Activated CD8-positive, alpha-beta T cell treated with anti-CD3 and anti-CD28 coated beads for 36 hours (primary cell): ENCODE data around the gene GMPS. TPM values are rescaled to one million over a fixed set of nuclear protein-coding genes. Genes with fewer than 3 reads are reported as not detected.

Source experiments
- ATAC-seq: fragments of 200-7000 bp; cut with Tn5 transposase; one replicate; pipeline ENCODE4 v1.10.0; 2021; ENCODE audit warnings: mild to moderate bottlenecking, moderate library complexity
- CTCF ChIA-PET: fragments of 350-600 bp; sonication (Branson Sonifier 250); formaldehyde crosslinking; loops from one replicate; lab custom pipeline; 2021; ENCODE audit warnings: antibody characterized with exemption; lab: Charles Lee
- POLR2A ChIA-PET: fragments of 350-600 bp; sonication (Branson Sonifier 250); formaldehyde crosslinking; loops from one replicate; lab custom pipeline; 2021; ENCODE audit warnings: antibody characterized with exemption; lab: Charles Lee
- DNase-seq: peaks from one replicate; pipeline ENCODE4 v3.0.0-alpha.2; 2020
- H3K27ac Mint-ChIP-seq: one replicate; pipeline ENCODE4 v1.8.0; 2021; ENCODE audit warnings: mild to moderate bottlenecking, mixed read lengths
- H3K27me3 Mint-ChIP-seq: one replicate; pipeline ENCODE4 v1.8.0; 2021; ENCODE audit warnings: mixed read lengths
- H3K36me3 Mint-ChIP-seq: one replicate; pipeline ENCODE4 v1.8.0; 2021; ENCODE audit warnings: low read depth, mixed read lengths
- H3K4me1 Mint-ChIP-seq: one replicate; pipeline ENCODE4 v1.8.0; 2021; ENCODE audit warnings: low read depth, mixed read lengths
- H3K4me3 Mint-ChIP-seq: one replicate; pipeline ENCODE4 v1.8.0; 2021; ENCODE audit warnings: mild to moderate bottlenecking, moderate library complexity, mixed read lengths
- H3K9me3 Mint-ChIP-seq: one replicate; pipeline ENCODE4 v1.8.0; 2021; ENCODE audit warnings: mixed read lengths
- intact Hi-C: fragments of 100-400 bp; cut with micrococcal nuclease; formaldehyde crosslinking; loops from one replicate; pipeline ENCODE4 v1.10.0; 2022
- total RNA-seq, 2 experiments: library from RNA; stranded (reverse); gene quantifications; one replicate each; pipeline ENCODE4 v1.2.3, GENCODE V29; 2021
- TF ChIP-seq, protein P1 (sequence below): fragments of 200-600 bp; IDR thresholded peaks from one replicate; pipeline ENCODE4 v1.8.0; 2022; ENCODE audit warnings: antibody characterized with exemption, mild to moderate bottlenecking

Gene GMPS
- total RNA-seq, 2 experiments from 2014 or later: 143 to 148 TPM

DNA sequence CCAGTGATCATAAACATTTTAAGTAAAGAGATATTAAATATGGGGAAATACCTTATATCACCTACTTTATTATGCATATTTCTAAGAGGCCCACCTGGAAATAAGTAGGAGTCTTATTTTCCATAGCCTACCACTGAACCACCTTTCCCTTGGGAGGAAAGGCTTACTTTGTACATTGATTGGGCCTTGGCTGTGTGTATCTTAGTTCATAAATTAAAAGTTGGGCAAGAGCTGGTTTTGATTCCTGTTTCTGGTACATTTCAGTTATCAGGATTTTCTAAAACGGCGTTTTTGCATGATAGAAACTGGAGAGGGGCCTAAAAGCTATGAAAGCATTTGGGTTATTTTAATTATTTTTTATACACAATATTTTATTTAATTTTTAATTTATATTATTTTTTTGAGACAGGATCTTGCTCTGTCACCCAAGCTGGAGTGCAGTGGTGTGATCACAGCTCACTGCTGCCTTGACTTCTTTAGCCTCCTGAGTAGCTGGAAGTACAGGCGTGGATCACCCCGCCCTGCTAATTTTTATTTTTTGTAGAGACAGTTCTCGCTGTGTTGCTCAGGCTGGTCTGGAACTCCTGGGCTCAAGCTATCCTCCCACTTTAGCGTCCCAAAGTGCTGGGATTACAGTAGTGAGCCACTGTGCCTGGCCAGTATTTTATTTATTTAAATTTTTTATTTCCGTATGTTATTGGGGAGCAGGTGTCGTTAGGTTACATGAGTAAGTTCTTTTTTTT lies 2.6 kb downstream of the GMPS start:
- H3K27me3 Mint-ChIP-seq: no peaks in the 10 kb centered on the region
- peaks cover 44% of the 10 kb centered on the region for H3K4me1 Mint-ChIP-seq
- DNase-seq (no peak), ATAC-seq (no peak)
- H3K36me3 Mint-ChIP-seq: peaks cover 12% of the 10 kb centered on the region
- H3K4me3 Mint-ChIP-seq: peak overlapping the region; percentile 87
- H3K9me3 Mint-ChIP-seq: no peaks in the 10 kb centered on the region
- no peak overlapping the region for H3K27ac Mint-ChIP-seq
- CTCF ChIA-PET: interaction anchor here (1.1 to 5.3 kb wide), 2 partner anchors 20 to 67 kb away, joined by 3 to 51 read pairs; partner anchors contain the start of gene C3orf33
- POLR2A ChIA-PET: interaction anchor here (1.2 to 5.0 kb wide), 3 partner anchors 9 to 21 kb away, joined by 3 to 52 read pairs (median 12); partner anchors contain the start of gene SLC33A1
- intact Hi-C loops: no loop called here
- TF ChIP-seq, protein P1, sequence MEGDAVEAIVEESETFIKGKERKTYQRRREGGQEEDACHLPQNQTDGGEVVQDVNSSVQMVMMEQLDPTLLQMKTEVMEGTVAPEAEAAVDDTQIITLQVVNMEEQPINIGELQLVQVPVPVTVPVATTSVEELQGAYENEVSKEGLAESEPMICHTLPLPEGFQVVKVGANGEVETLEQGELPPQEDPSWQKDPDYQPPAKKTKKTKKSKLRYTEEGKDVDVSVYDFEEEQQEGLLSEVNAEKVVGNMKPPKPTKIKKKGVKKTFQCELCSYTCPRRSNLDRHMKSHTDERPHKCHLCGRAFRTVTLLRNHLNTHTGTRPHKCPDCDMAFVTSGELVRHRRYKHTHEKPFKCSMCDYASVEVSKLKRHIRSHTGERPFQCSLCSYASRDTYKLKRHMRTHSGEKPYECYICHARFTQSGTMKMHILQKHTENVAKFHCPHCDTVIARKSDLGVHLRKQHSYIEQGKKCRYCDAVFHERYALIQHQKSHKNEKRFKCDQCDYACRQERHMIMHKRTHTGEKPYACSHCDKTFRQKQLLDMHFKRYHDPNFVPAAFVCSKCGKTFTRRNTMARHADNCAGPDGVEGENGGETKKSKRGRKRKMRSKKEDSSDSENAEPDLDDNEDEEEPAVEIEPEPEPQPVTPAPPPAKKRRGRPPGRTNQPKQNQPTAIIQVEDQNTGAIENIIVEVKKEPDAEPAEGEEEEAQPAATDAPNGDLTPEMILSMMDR: no peak

DNA sequence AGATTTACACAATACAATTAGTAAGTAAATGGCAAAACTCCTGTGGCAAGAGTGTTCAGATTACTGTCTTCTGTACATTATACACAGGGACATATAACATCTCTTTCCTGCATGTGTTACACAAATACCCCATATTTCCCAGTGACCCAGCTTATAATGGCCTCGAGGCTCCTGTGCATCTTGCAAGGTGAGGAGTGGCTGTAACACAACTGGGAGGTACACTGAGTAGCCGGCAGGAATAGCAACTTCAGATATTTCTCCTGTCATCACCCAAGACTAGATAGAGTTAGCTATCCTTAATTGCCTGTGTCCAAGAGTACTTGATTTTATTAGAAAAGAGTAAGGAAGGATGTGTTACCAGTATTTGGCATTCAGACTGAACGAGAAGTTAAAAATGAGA lies 5.6 kb downstream of the GMPS start:
- Mint-ChIP-seq H3K27me3 (no peaks in the 10 kb centered on the region), H3K9me3 (no peaks in the 10 kb centered on the region), H3K27ac (no peak overlapping the region), H3K4me3 (no peak overlapping the region), H3K36me3 (peaks cover 14% of the 10 kb centered on the region), H3K4me1 (peaks cover 58% of the 10 kb centered on the region)
- no peak for DNase-seq
- intact Hi-C loops: no loop called here
- ChIA-PET POLR2A (no interaction called here), CTCF (no interaction called here)
- TF ChIP-seq, protein P1: no peak
- ATAC-seq: no peak

DNA sequence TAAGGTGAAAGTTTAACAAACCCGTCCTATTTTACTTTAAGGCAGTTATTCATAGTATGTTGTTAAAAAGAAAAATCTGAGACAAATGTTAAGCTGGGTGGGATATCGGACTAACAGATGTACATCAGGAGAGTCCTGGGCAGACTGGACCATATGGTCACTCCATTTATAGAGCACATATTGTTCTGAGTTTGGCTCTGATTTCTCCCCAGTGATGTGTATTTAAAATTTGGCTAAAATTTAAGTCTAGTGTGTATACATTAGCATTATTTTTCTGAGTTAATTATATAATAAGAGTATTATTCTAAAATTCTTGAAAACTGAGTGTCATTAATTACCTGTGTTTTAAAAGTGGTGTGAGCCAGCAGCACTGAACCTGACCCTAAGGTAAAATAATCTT lies 6.1 kb downstream of the GMPS start:
- Mint-ChIP-seq H3K4me1 (peaks cover 61% of the 10 kb centered on the region), H3K27me3 (no peaks in the 10 kb centered on the region), H3K36me3 (peaks cover 14% of the 10 kb centered on the region), H3K27ac (no peak overlapping the region), H3K9me3 (no peaks in the 10 kb centered on the region), H3K4me3 (no peak overlapping the region)
- intact Hi-C loops: no loop called here
- TF ChIP-seq, protein P1: no peak
- ChIA-PET POLR2A (interaction anchor here (0.8 kb wide), 1 partner anchor 22 kb away, joined by 3 read pairs; the partner anchor contains the start of gene SLC33A1), CTCF (no interaction called here)
- no peak for ATAC-seq
- DNase-seq: no peak

DNA sequence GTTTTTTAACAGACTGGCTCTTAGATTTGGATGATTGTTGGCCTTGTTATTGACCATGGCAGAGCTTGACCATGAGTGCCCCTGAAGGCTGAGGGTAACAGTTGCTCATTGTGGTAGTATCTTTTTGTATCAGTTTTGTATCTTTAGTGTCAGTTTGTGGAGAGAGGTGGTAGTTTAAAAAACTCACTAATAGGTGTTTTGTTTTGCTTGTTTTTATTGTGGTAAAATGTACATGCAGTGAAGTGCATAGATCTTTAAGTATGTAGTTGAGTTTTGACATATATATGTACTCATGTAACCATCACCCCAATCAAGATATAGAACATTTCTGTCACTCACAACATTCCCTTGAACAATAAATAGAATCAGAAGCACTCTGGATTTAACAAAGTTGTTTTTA lies 9.8 kb downstream of the GMPS start:
- DNase-seq (no peak), ATAC-seq (no peak)
- Mint-ChIP-seq H3K4me3 (no peak overlapping the region), H3K36me3 (peaks cover 5% of the 10 kb centered on the region), H3K4me1 (peaks cover 62% of the 10 kb centered on the region), H3K9me3 (no peaks in the 10 kb centered on the region), H3K27me3 (no peaks in the 10 kb centered on the region), H3K27ac (no peak overlapping the region)
- CTCF ChIA-PET: no interaction called here
- TF ChIP-seq, protein P1: no peak
- POLR2A ChIA-PET: no interaction called here
- intact Hi-C loops: no loop called here

DNA sequence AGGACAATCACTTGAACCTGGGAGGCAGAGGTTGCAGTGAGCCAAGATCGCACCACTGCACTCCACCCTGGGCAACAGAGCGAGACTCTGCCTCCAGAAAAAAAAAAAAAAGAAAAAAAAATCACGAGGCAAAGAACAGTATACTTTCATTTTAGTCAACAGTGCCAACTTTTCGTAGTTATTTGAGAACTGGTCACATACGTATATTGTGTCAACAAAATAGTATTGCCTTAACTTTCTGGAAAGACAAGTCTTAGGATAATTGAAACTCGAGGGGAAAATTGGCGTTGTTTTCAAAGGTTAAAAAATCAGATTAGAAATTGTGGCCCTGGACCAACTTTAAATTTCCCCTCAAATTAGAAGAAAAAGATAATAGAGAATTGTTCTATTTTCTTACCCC lies 13.8 kb downstream of the GMPS start:
- CTCF ChIA-PET: interaction anchor here (0.9 to 1.3 kb wide), 3 partner anchors 11 to 79 kb away, joined by 3 to 4 read pairs (median 4); partner anchors contain the start of gene C3orf33
- Mint-ChIP-seq H3K27ac (no peak overlapping the region), H3K9me3 (no peaks in the 10 kb centered on the region), H3K36me3 (peaks cover 2% of the 10 kb centered on the region), H3K4me3 (no peak overlapping the region), H3K27me3 (no peaks in the 10 kb centered on the region), H3K4me1 (peaks cover 57% of the 10 kb centered on the region)
- POLR2A ChIA-PET: interaction anchor here (0.8 kb wide), 1 partner anchor 13 kb away, joined by 3 read pairs; no protein-coding TSS in a partner anchor
- DNase-seq: no peak
- no peak for ATAC-seq
- TF ChIP-seq, protein P1: no peak
- intact Hi-C loops: no loop called here
